Esophagus muscularis mucosa (tissue), 4 donors: ENCODE data around the gene PRPF6. TPM values are rescaled to one million over a fixed set of nuclear protein-coding genes. Genes with fewer than 3 reads are reported as not detected.

Experiments used
- DNase-seq: peaks from one replicate; pipeline ENCODE4 v3.0.0-alpha.2; 2017; ENCODE audit errors: extremely low spot score
- H3K27ac ChIP-seq, 4 donors: fragments of 200-600 bp; sonication (generic); replicated peaks in 1 of 4; 1 replicate in 3 of 4; 2 replicates in 1 of 4; pipeline ENCODE4 v1.5.1; 2016 to 2019; ENCODE audit warnings: mild to moderate bottlenecking in 1 of 4
- H3K27me3 ChIP-seq, 4 donors: fragments of 200-600 bp; sonication (generic); one replicate each; pipeline versions ENCODE4 v1.5.1 to v1.6.0; 2016 to 2019
- H3K36me3 ChIP-seq, 4 donors: fragments of 200-600 bp; sonication (generic); one replicate each; pipeline ENCODE4 v1.5.1; 2016 to 2019
- H3K4me1 ChIP-seq, 4 donors: fragments of 200-600 bp; sonication (generic); one replicate each; pipeline ENCODE4 v1.5.1; 2016 to 2019
- H3K4me3 ChIP-seq, 4 donors: fragments of 200-600 bp; sonication (generic); 1 replicate in 2 of 4; 2 replicates in 2 of 4; pipeline ENCODE4 v1.5.1; 2016 to 2019; ENCODE audit warnings: mild to moderate bottlenecking in 4 of 4, moderate library complexity in 1 of 4
- H3K9me3 ChIP-seq, 4 donors: fragments of 200-600 bp; sonication (generic); 1 replicate in 3 of 4; 2 replicates in 1 of 4; pipeline ENCODE4 v1.5.1; 2016 to 2019
- EP300 ChIP-seq: sonication (generic); formaldehyde crosslinking; IDR thresholded peaks from one replicate; pipeline ENCODE4 v1.6.1; 2017; ENCODE audit warnings: antibody characterized with exemption
- POLR2A ChIP-seq: fragments of 450-650 bp; IDR thresholded peaks from one replicate; pipeline ENCODE4 v1.6.1; 2017; ENCODE audit warnings: antibody characterized with exemption, moderate library complexity, mild to moderate bottlenecking, low read depth
- POLR2AphosphoS5 ChIP-seq, 2 donors: sonication (generic); formaldehyde crosslinking; IDR thresholded peaks; one replicate each; pipeline ENCODE4 v1.6.1; 2017; ENCODE audit warnings: antibody characterized with exemption in 2 of 2
- WGBS: methylation state at CpG from one replicate; pipeline ENCODE4 v1.1.5; 2018; 5-methylcytosine and 5-hydroxymethylcytosine counted together
- intact Hi-C: fragments of 100-400 bp; cut with DNase I; formaldehyde crosslinking; loops from one replicate; pipeline ENCODE4 v1.15.1; 2023
- total RNA-seq, 4 donors: library from RNA; depleted of rRNA; stranded (reverse); fragments of >200 nt; gene quantifications; one replicate each; pipeline versions ENCODE4 v1.1.0 to v1.2.1, GENCODE V29; 2016
- TF ChIP-seq, protein P1 (sequence below), 3 experiments: fragments of 200-600 bp in 2 of 3; fragments of 450-650 bp in 1 of 3; sonication (generic) in 2 of 3; IDR thresholded peaks; one replicate each; pipeline ENCODE4 v1.5.1; 2017 to 2019; ENCODE audit warnings: antibody characterized with exemption in 3 of 3, mild to moderate bottlenecking in 2 of 3, moderate library complexity in 1 of 3

Gene PRPF6
- total RNA-seq, 4 donors from 2014 or later: 46.1 to 64.9 (median 58.7) TPM

GRCh38 chr20:63951398-63952209, 29.3 kb upstream of the PRPF6 start:
- H3K9me3 ChIP-seq: no peaks in the 10 kb centered on the region
- peak overlapping the region; percentile 5 to 37 (median 26) for H3K4me3 ChIP-seq
- H3K4me1 ChIP-seq: peaks cover 87 to 92% (median 91%) of the 10 kb centered on the region in 4 donors
- H3K36me3 ChIP-seq: peaks cover 0 to 11% (median under 1%) of the 10 kb centered on the region in 4 donors
- intact Hi-C loops: no loop called here
- H3K27ac ChIP-seq: peak overlapping the region; percentile 86 to 93 (median 88)
- 41% methylated on average over 8 of the region's 17 CpGs for WGBS
- DNase-seq: no peak
- H3K27me3 ChIP-seq: no peaks in the 10 kb centered on the region
- TF ChIP-seq POLR2AphosphoS5 (IDR thresholded peaks at IDR 0.05) (peak in 1 of 2 donors; percentile 36), POLR2A (no peak)

DNA sequence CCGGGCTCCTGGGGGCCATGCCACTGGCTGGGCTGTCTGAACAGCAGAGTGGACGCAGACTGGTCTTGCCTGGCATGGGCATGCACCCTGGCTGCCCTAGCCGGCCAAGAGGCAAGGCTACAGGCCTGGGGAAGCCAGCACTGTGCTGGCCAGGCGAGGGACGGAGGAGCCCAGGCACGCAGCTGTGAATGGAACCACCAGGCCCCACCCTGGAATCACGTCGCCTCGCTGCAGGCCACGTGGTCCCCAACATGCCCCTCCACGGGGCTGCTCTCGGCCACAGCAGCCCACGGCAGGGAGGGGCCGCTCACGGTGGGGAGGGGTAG, 28.8 kb upstream of the PRPF6 start:
- Histone ChIP-seq H3K27me3 (no peaks in the 10 kb centered on the region), H3K27ac (peak overlapping the region; percentile 86 to 93 (median 88)), H3K36me3 (peaks cover 0 to 11% (median 0%) of the 10 kb centered on the region in 4 donors), H3K9me3 (no peaks in the 10 kb centered on the region), H3K4me3 (no peak overlapping the region), H3K4me1 (peaks cover 87 to 92% (median 91%) of the 10 kb centered on the region in 4 donors)
- 65% methylated on average over 10 of the region's 15 CpGs for WGBS
- intact Hi-C loops: no loop called here
- DNase-seq: no peak
- TF ChIP-seq EP300 (no peak), POLR2A (no peak), POLR2AphosphoS5 (IDR thresholded peaks at IDR 0.05) (no peak)
- TF ChIP-seq, protein P1, sequence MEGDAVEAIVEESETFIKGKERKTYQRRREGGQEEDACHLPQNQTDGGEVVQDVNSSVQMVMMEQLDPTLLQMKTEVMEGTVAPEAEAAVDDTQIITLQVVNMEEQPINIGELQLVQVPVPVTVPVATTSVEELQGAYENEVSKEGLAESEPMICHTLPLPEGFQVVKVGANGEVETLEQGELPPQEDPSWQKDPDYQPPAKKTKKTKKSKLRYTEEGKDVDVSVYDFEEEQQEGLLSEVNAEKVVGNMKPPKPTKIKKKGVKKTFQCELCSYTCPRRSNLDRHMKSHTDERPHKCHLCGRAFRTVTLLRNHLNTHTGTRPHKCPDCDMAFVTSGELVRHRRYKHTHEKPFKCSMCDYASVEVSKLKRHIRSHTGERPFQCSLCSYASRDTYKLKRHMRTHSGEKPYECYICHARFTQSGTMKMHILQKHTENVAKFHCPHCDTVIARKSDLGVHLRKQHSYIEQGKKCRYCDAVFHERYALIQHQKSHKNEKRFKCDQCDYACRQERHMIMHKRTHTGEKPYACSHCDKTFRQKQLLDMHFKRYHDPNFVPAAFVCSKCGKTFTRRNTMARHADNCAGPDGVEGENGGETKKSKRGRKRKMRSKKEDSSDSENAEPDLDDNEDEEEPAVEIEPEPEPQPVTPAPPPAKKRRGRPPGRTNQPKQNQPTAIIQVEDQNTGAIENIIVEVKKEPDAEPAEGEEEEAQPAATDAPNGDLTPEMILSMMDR (IDR thresholded peaks at IDR 0.05): no peak

GRCh38 chr20:63952769-63953168, 28.2 kb upstream of the PRPF6 start:
- Histone ChIP-seq H3K27me3 (no peaks in the 10 kb centered on the region), H3K9me3 (no peaks in the 10 kb centered on the region), H3K4me1 (peaks cover 87 to 92% (median 91%) of the 10 kb centered on the region in 4 donors), H3K36me3 (peaks cover 0 to 11% (median 0%) of the 10 kb centered on the region in 4 donors), H3K4me3 (no peak overlapping the region), H3K27ac (peak overlapping the region; percentile 86 to 93 (median 88))
- TF ChIP-seq, protein P1 (IDR thresholded peaks at IDR 0.05): no peak
- TF ChIP-seq POLR2A: no peak
- no peak for TF ChIP-seq POLR2AphosphoS5 (IDR thresholded peaks at IDR 0.05)
- TF ChIP-seq EP300: no peak
- no peak for DNase-seq
- intact Hi-C loops: no loop called here
- WGBS: 80% methylated on average over 1 of the region's 14 CpGs

DNA sequence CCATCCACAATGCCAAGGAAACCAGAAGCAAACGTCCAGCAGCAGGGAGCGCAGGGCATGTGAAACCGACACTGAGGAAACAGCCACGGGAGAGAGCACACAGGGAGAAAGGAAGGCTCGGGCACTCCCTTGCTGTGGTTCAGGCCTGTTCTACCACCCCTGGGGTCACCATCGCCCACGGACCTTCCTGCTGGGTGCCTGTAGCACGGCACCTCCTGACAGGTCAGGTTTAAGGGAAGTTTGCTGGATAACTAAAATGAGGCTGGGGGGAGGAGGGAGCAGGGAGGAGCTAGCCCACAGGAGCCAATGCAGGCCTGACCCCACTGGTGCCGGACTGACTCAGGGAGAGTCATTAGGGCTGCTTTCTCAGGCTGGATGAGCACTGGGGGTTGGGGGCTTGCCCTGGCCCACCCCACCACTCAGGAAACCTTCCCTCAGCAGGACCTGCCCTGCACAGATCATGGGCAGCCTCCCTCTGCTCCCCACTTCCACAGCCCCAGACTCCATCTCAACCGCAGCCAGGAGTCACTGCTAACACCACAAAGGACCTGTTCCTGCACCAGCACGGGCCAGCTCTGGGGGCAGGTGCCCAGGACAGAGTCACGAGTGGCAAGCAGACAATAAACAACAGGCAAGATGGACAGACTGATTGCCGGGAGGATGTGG, 27.0 kb upstream of the PRPF6 start:
- no peak for DNase-seq
- peak overlapping the region; percentile 86 to 94 (median 92) for H3K27ac ChIP-seq
- whole genome bisulfite sequencing: 53% methylated on average over 12 of the region's 13 CpGs
- H3K36me3 ChIP-seq: peaks cover 0 to 11% (median 6%) of the 10 kb centered on the region in 4 donors
- TF ChIP-seq, protein P1 (IDR thresholded peaks at IDR 0.05): no peak
- TF ChIP-seq POLR2AphosphoS5 (IDR thresholded peaks at IDR 0.05) (no peak), POLR2A (no peak), EP300 (no peak)
- no peaks in the 10 kb centered on the region for H3K27me3 ChIP-seq
- intact Hi-C loops: no loop called here
- H3K4me3 ChIP-seq: peak overlapping the region in 2 of 4 donors; percentile 93 to 95
- no peaks in the 10 kb centered on the region for H3K9me3 ChIP-seq
- peaks cover 79 to 85% (median 84%) of the 10 kb centered on the region in 4 donors for H3K4me1 ChIP-seq

DNA sequence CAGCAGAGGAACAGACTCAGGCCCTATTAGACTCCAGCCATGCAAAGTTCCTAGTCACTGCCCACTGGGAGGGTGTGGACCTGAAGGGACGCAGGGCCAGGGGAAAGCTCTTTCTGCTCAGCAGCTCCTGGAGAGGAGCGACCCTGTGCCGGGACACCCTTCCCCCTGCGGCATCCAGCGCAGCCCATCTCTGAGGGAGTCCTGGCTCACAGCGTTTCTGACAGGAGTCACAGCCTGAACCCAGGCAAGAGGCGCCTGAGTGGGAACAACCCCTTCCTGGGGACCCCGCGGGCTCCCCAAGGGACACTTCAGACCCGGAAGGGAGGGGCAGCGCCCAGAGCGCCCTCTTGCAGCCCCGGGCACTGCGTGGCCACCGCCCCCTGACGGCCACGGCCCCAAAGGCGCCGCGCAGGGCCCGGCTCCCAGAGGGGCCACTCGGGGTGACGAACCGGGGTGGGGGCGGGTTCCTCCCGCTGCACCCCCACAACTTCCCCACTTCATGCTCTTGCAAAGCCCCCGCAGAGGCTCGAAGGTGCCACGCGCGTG, 25.6 kb upstream of the PRPF6 start:
- peaks cover 0 to 21% (median 20%) of the 10 kb centered on the region in 4 donors for H3K36me3 ChIP-seq
- H3K9me3 ChIP-seq: no peaks in the 10 kb centered on the region
- intact Hi-C loops: no loop called here
- no peak for DNase-seq
- H3K27me3 ChIP-seq: no peaks in the 10 kb centered on the region
- peaks cover 65 to 70% (median 69%) of the 10 kb centered on the region in 4 donors for H3K4me1 ChIP-seq
- TF ChIP-seq, protein P1 (IDR thresholded peaks at IDR 0.05): peak; percentile 47 to 54 (median 53)
- TF ChIP-seq POLR2A: no peak
- 3% methylated on average over 5 of the region's 31 CpGs for WGBS
- H3K27ac ChIP-seq: peak overlapping the region; percentile 90 to 97 (median 94)
- H3K4me3 ChIP-seq: peak overlapping the region; percentile 93 to 100 (median 94)
